K562 (cell line): Measurements from ENCODE around the gene SCN5A. TPM values are rescaled to one million over a fixed set of nuclear protein-coding genes. Genes with fewer than 3 reads are reported as not detected.

Experiments
- ATAC-seq: fragments of 200-7000 bp; cut with Tn5 transposase; 3 replicates; pipeline ENCODE4 v1.9.1; 2020; ENCODE audit warnings: moderate library complexity
- BruUV-seq: library from RNA; stranded (reverse); fragments of 400-500 nt; replicated peaks from 2 replicates; lab custom pipeline; 2021; lab: Mats Ljungman, UMichigan
- CTCF ChIA-PET: fragments of 300-600 bp; formaldehyde crosslinking; extraction: SDS; loops from one replicate; lab custom pipeline; 2021; ENCODE audit warnings: low intra/inter-chr PET ratio; lab: Yijun Ruan, JAX
- POLR2A ChIA-PET: fragments of 300-600, 350-650 bp; sonication (Branson Sonifier 250); formaldehyde crosslinking; extraction: SDS; loops from one replicate; lab custom pipeline; 2021; ENCODE audit warnings: antibody characterized with exemption, inconsistent platforms; lab: Yijun Ruan, JAX
- DNase-seq, 4 experiments: peaks; one replicate each; pipeline versions ENCODE4 v3.0.0 to v3.0.0-alpha.2; 2011 to 2018; ENCODE audit warnings: low spot score in 3 of 4, mixed read lengths in 3 of 4; ENCODE audit errors: extremely low read depth in 1 of 4
- FAIRE-seq: peaks from 2 replicates; lab custom pipeline; 2011; peaks lifted over from hg19 to GRCh38; lab: Jason Lieb, UNC
- H2AFZ ChIP-seq: 2 replicates; pipeline ENCODE4 v1.6.0; 2011; ENCODE audit warnings: low read depth, low read length, control low read depth, inconsistent platforms
- H3K27ac ChIP-seq: fragments of 200-600 bp; 3 replicates; pipeline ENCODE4 v1.8.0; 2011; ENCODE audit warnings: low read depth, mild to moderate bottlenecking, control low read depth, inconsistent platforms, low read length, moderate library complexity, mixed read lengths; ENCODE audit errors: extremely low read depth
- H3K27me3 ChIP-seq, 2 experiments: fragments of 300-600 bp in 1 of 2; 2 replicates in 1 of 2; 3 replicates in 1 of 2; pipeline versions ENCODE4 v1.6.0 to v1.8.0; 2011; ENCODE audit warnings: inconsistent platforms in 2 of 2, low read length in 2 of 2, mild to moderate bottlenecking in 1 of 2, mixed read lengths in 1 of 2, moderate library complexity in 1 of 2; ENCODE audit not compliant: control insufficient read depth in 2 of 2, insufficient read depth in 2 of 2
- H3K36me3 ChIP-seq: fragments of 300-600 bp; 3 replicates; pipeline ENCODE4 v1.8.0; 2011; ENCODE audit warnings: mild to moderate bottlenecking, low read length, inconsistent platforms; ENCODE audit not compliant: control insufficient read depth, insufficient read depth
- H3K4me1 ChIP-seq, 2 experiments: fragments of 200-600 bp in 1 of 2; replicated peaks in 1 of 2; 2 replicates in 1 of 2; 3 replicates in 1 of 2; pipeline versions ENCODE4 v1.5.1 to v1.8.0; 2011; ENCODE audit warnings: inconsistent platforms in 2 of 2, low read length in 2 of 2, mild to moderate bottlenecking in 1 of 2, mixed read lengths in 1 of 2, moderate library complexity in 1 of 2; ENCODE audit not compliant: control insufficient read depth in 2 of 2, insufficient read depth in 2 of 2
- H3K4me2 ChIP-seq: 2 replicates; pipeline ENCODE4 v1.6.1; 2011; ENCODE audit warnings: low read length, control low read depth, inconsistent platforms, mixed read lengths; ENCODE audit not compliant: insufficient read depth
- H3K4me3 ChIP-seq: fragments of 200-600 bp; sonication (generic), shearing (Covaris generic); 2 replicates; pipeline ENCODE4 v1.5.1; 2016; ENCODE audit warnings: control low read depth, inconsistent platforms
- H3K79me2 ChIP-seq: fragments of 200-600 bp; 3 replicates; pipeline ENCODE4 v1.8.0; 2011; ENCODE audit warnings: low read length, inconsistent platforms; ENCODE audit not compliant: control insufficient read depth, insufficient read depth
- H3K9ac ChIP-seq, 2 experiments: 2 replicates each; pipeline versions ENCODE4 v1.6.0 to v1.6.1; 2011; ENCODE audit warnings: low read depth in 2 of 2, low read length in 2 of 2, control low read depth in 1 of 2, inconsistent platforms in 1 of 2, mild to moderate bottlenecking in 1 of 2, mixed read lengths in 1 of 2; ENCODE audit not compliant: insufficient read depth in 1 of 2
- H3K9me1 ChIP-seq: one replicate; pipeline ENCODE4 v1.6.0; 2011; ENCODE audit warnings: inconsistent platforms, mild to moderate bottlenecking, low read length, moderate library complexity; ENCODE audit not compliant: control insufficient read depth, insufficient read depth
- H3K9me3 ChIP-seq: replicated peaks from 2 replicates; pipeline ENCODE4 v1.5.1; 2011; ENCODE audit warnings: low read depth, low read length, inconsistent platforms; ENCODE audit not compliant: control insufficient read depth, insufficient read depth
- H4K20me1 ChIP-seq: replicated peaks from 2 replicates; pipeline ENCODE4 v1.6.1; 2011; ENCODE audit warnings: low read length, inconsistent platforms, mixed read lengths; ENCODE audit not compliant: control insufficient read depth, insufficient read depth
- ARID2 ChIP-seq: fragments of 450-650 bp; IDR thresholded peaks from 2 replicates; pipeline ENCODE4 v1.6.1; 2017; ENCODE audit warnings: antibody characterized with exemption, mild to moderate bottlenecking
- ATF3 ChIP-seq, 2 experiments: fragments of 450-650 bp in 1 of 2; sonication (generic) in 1 of 2; formaldehyde crosslinking in 1 of 2; IDR thresholded peaks in 1 of 2; conservative IDR thresholded peaks in 1 of 2; 2 replicates each; pipeline versions ENCODE4 v1.6.1 to v1.8.1; 2016 to 2023; ENCODE audit warnings: mild to moderate bottlenecking in 2 of 2, moderate library complexity in 2 of 2, inconsistent platforms in 1 of 2, missing genetic modification reagents in 1 of 2
- ATF7 ChIP-seq: fragments of 450-650 bp; IDR thresholded peaks from 2 replicates; pipeline ENCODE4 v1.7.1; 2014; ENCODE audit warnings: mild to moderate bottlenecking, moderate library complexity
- CBFA2T2 ChIP-seq: fragments of 450-650 bp; conservative IDR thresholded peaks from 2 replicates; pipeline ENCODE4 v1.6.1; 2017; ENCODE audit warnings: mild to moderate bottlenecking
- CREM ChIP-seq: IDR thresholded peaks from 2 replicates; pipeline ENCODE4 v1.6.1; 2014; ENCODE audit warnings: antibody characterized with exemption, low read depth
- CTCFL ChIP-seq: IDR thresholded peaks from 2 replicates; pipeline ENCODE4 v1.6.1; 2011; ENCODE audit warnings: borderline replicate concordance, low read depth, mild to moderate bottlenecking, moderate library complexity, low read length; ENCODE audit not compliant: insufficient read depth, poor library complexity, severe bottlenecking
- DNMT1 ChIP-seq: fragments of 450-650 bp; IDR thresholded peaks from 2 replicates; pipeline ENCODE4 v1.6.1; 2016; ENCODE audit warnings: antibody characterized with exemption, mild to moderate bottlenecking
- RAD21 ChIP-seq, 2 experiments: fragments of 250-450 bp in 1 of 2; fragments of 450-650 bp in 1 of 2; sonication (Bioruptor Pico) in 1 of 2; formaldehyde crosslinking in 1 of 2; IDR thresholded peaks in 1 of 2; conservative IDR thresholded peaks in 1 of 2; 2 replicates each; pipeline versions ENCODE4 v1.4.0 to v1.8.0; 2020 to 2022; ENCODE audit warnings: mild to moderate bottlenecking in 2 of 2, moderate library complexity in 1 of 2
- RFX7 ChIP-seq: fragments of 250-450 bp; sonication (Bioruptor Pico); IDR thresholded peaks from 2 replicates; pipeline ENCODE4 v1.5.1; 2021; ENCODE audit warnings: mild to moderate bottlenecking
- SMARCA4 ChIP-seq: fragments of 450-650 bp; IDR thresholded peaks from 2 replicates; pipeline ENCODE4 v1.6.1; 2016
- SMARCE1 ChIP-seq: fragments of 450-650 bp; IDR thresholded peaks from 2 replicates; pipeline ENCODE4 v1.7.1; 2016; ENCODE audit warnings: mild to moderate bottlenecking
- SRF ChIP-seq, 2 experiments: fragments of 250-450, 450-650 bp in 1 of 2; sonication (Bioruptor Pico) in 1 of 2; sonication (generic) in 1 of 2; formaldehyde crosslinking; IDR thresholded peaks; 2 replicates each; pipeline versions ENCODE4 v1.5.0 to v1.5.1; 2020 to 2022; ENCODE audit warnings: mild to moderate bottlenecking in 1 of 2, missing genetic modification reagents in 1 of 2
- TCF3 ChIP-seq: sonication (generic); formaldehyde crosslinking; IDR thresholded peaks from 2 replicates; pipeline ENCODE4 v1.4.0; 2020; ENCODE audit warnings: mild to moderate bottlenecking, missing genetic modification reagents
- TGIF2 ChIP-seq: sonication (generic); formaldehyde crosslinking; IDR thresholded peaks from 2 replicates; pipeline ENCODE4 v1.8.1; 2022; ENCODE audit warnings: mild to moderate bottlenecking, missing genetic modification reagents, moderate library complexity
- U2AF2 ChIP-seq: fragments of 200-400 bp; formaldehyde crosslinking; optimal IDR thresholded peaks from 2 replicates; pipeline ENCODE3; 2017; ENCODE audit warnings: low read depth, mild to moderate bottlenecking, low read length
- YY1 ChIP-seq, 3 experiments: IDR thresholded peaks; 2 replicates each; pipeline ENCODE4 v1.6.1; 2011; ENCODE audit warnings: low read length in 2 of 3, mild to moderate bottlenecking in 2 of 3, moderate library complexity in 2 of 3, borderline replicate concordance in 1 of 3, control low read depth in 1 of 3, low read depth in 1 of 3; ENCODE audit not compliant: insufficient read depth in 3 of 3, insufficient replicate concordance in 2 of 3, control insufficient read depth in 1 of 3, insufficient read length in 1 of 3; ENCODE audit errors: extremely low read depth in 1 of 3
- ZNF175 ChIP-seq: fragments of 200-800 bp; sonication (Bioruptor generic); IDR thresholded peaks from 2 replicates; pipeline ENCODE4 v1.6.1; 2016; ENCODE audit warnings: low read depth, mild to moderate bottlenecking, missing genetic modification characterization, missing compliant biosample characterization
- ZNF696 ChIP-seq: fragments of 250-450 bp; sonication (Bioruptor Pico); conservative IDR thresholded peaks from 2 replicates; pipeline ENCODE4 v1.4.0; 2020; ENCODE audit warnings: mild to moderate bottlenecking, moderate library complexity
- WGBS: fragments of 100-300 bp; shearing (Covaris generic); methylation state at CpG from one replicate; pipeline ENCODE4 v1.1.6; 2016; ENCODE audit warnings: low coverage, mixed read lengths; ENCODE audit not compliant: insufficient coverage; ENCODE audit errors: missing lambda C conversion rate; 5-methylcytosine and 5-hydroxymethylcytosine counted together
- in situ Hi-C: fragments of 300-500 bp; cut with MboI; formaldehyde crosslinking; loops from 4 replicates; pipeline ENCODE4 v1.15.0; 2018; ENCODE audit warnings: inconsistent platforms, mixed read lengths
- intact Hi-C: fragments of 100-400 bp; cut with micrococcal nuclease; formaldehyde crosslinking; loops from 2 replicates; pipeline ENCODE4 v1.14.2; 2022
- polyA plus RNA-seq, 8 experiments: library from polyadenylated mRNA; depleted of rRNA in 4 of 8; stranded (reverse) in 5 of 8; unstranded in 3 of 8; fragments of >200 nt; fragmentation: Nextera tagmentation in 2 of 8; fragmentation: Illumina TruSeq in 1 of 8; extraction: Ambion mirVana in 2 of 8; extraction: Trizol in 1 of 8; gene quantifications; 2 replicates each; pipeline versions ENCODE4 v1.2.1 to v1.2.3, GENCODE V29; 2011 to 2014; ENCODE audit warnings: inconsistent platforms in 1 of 8, missing spikeins in 1 of 8
- total RNA-seq, 7 experiments: library from RNA; depleted of rRNA in 6 of 7; stranded (reverse); fragments of >200 nt in 6 of 7; fragmentation: Illumina TruSeq in 2 of 7; extraction: Trizol in 2 of 7; gene quantifications; 2 replicates each; pipeline versions ENCODE4 v1.2.1 to v1.2.3, GENCODE V29; 2011 to 2021; ENCODE audit warnings: low replicate concordance in 1 of 7

Gene SCN5A
- total and polyA plus RNA-seq, 9 of the 15 experiments (the other 6 are each of a cell fraction or from before 2014, with no cell fraction given) = 0.07 to 1.4 (median 0.21) TPM; not detected in 2

GRCh38 chr3:38689774-38690173 is 40.3 kb upstream of the SCN5A start (continued):
- TF ChIP-seq RAD21 (CRISPR knock-in tag; conservative IDR thresholded peaks at IDR 0.05 in 1 of 2, IDR thresholded peaks at IDR 0.05 in 1 of 2) (peak; percentile 44 to 50), TGIF2 (CRISPR knock-in tag) (no peak), RFX7 (no peak)

- WGBS = 1% methylated on average over 4 of the region's 4 CpGs
- Histone ChIP-seq H3K9me1 (no peaks in the 10 kb centered on the region), H3K4me1 (no peaks in the 10 kb centered on the region), H4K20me1 (no peaks in the 10 kb centered on the region), H3K79me2 (no peaks in the 10 kb centered on the region), H3K27me3 (peaks cover 7% of the 10 kb centered on the region in 2 experiments; a peak in 4 of 5 replicates), H3K4me2 (no peak overlapping the region), H3K36me3 (no peaks in the 10 kb centered on the region), H3K9ac (no peak overlapping the region), H2AFZ (no peak overlapping the region), H3K27ac (no peak overlapping the region), H3K4me3 (no peak overlapping the region), H3K9me3 (no peaks in the 10 kb centered on the region)
- ATAC-seq = no peak
- ChIA-PET POLR2A (interaction anchor here (0.6 to 1.1 kb wide), 3 partner anchors 9 to 659 kb away, joined by 3 to 4 read pairs (median 3); no protein-coding TSS in a partner anchor), CTCF (no interaction called here)
- intact Hi-C loops = loop anchor here (2.0 kb wide), 1 partner anchor 155 kb away; no protein-coding TSS in a partner anchor
- in situ Hi-C loops = no loop called here
- BruUV-seq = no TSS peak
- peak in 1 of 4 experiments; percentile 15 for DNase-seq
- FAIRE-seq = peak; percentile 15
- TF ChIP-seq CREM (peak; percentile 29; the same call in 1 of the 2 replicates), ZNF175 (CRISPR knock-in tag) (no peak), DNMT1 (no peak), CTCFL (no peak), SRF (CRISPR knock-in tag; IDR thresholded peaks at IDR 0.05) (no peak), ATF3 (IDR thresholded peaks at IDR 0.05) (peak; percentile 47; the same call in 1 of the 2 replicates), ATF3 (CRISPR knock-in tag; conservative IDR thresholded peaks at IDR 0.05) (no peak), SMARCE1 (peak; percentile 31; the same call in 1 of the 2 replicates), TCF3 (CRISPR knock-in tag) (0 out of 2 replicates have a peak, but pooled peaks have one; percentile 13), SMARCA4 (peak; percentile 37; the same call in 1 of the 2 replicates), YY1 (IDR thresholded peaks at IDR 0.05; ENCODE audit: borderline replicate concordance in 1 of 3, control insufficient read depth in 1 of 3, extremely low read depth in 1 of 3, insufficient read depth in 3 of 3, insufficient read length in 1 of 3, insufficient replicate concordance in 2 of 3, low read depth in 1 of 3, low read length in 2 of 3) (no peak), RAD21 (CRISPR knock-in tag; conservative IDR thresholded peaks at IDR 0.05 in 1 of 2, IDR thresholded peaks at IDR 0.05 in 1 of 2) (no peak), ZNF696 (CRISPR knock-in tag) (no peak), ATF7 (peak; percentile 44; the same call in 1 of the 2 replicates), CBFA2T2 (peak; percentile 21; the same call in 1 of the 2 replicates), ARID2 (no peak), U2AF2 (no peak)
These were observed 39.9 kb upstream of the SCN5A start for GRCh38 chr3:38689346-38689745.
